GM19193 (cell line): ENCODE data around the gene DDX10.

Source experiments
- POLR2A ChIP-seq: IDR thresholded peaks from 4 replicates; pipeline ENCODE4 v1.6.1; 2011; ENCODE audit not compliant: insufficient read depth, insufficient read length; ENCODE audit errors: extremely low read depth

The DDX10 gene

GRCh38 chr11:108906329-108906728, 241.5 kb downstream of the DDX10 start:
- no peak for TF ChIP-seq POLR2A

- TF ChIP-seq POLR2A: no peak
Observed at GRCh38 chr11:108906826-108907225, 242.0 kb downstream of the DDX10 start.

GRCh38 chr11:108909041-108909440, 244.2 kb downstream of the DDX10 start:
- no peak for TF ChIP-seq POLR2A

GRCh38 chr11:108909921-108910320, 245.1 kb downstream of the DDX10 start:
- TF ChIP-seq POLR2A: no peak

GRCh38 chr11:108912581-108912980, 247.7 kb downstream of the DDX10 start:
- no peak for TF ChIP-seq POLR2A

- no peak for TF ChIP-seq POLR2A
Observed at GRCh38 chr11:108913204-108913603, 248.3 kb downstream of the DDX10 start.

GRCh38 chr11:108914211-108914610, 249.3 kb downstream of the DDX10 start:
- TF ChIP-seq POLR2A: no peak

- TF ChIP-seq POLR2A: no peak
Observed at GRCh38 chr11:108914981-108915380, 250.1 kb downstream of the DDX10 start.

- no peak for TF ChIP-seq POLR2A
Observed at GRCh38 chr11:108915666-108916065, 250.8 kb downstream of the DDX10 start.

GRCh38 chr11:108916290-108916689, 251.4 kb downstream of the DDX10 start:
- no peak for TF ChIP-seq POLR2A

- TF ChIP-seq POLR2A: no peak
Observed at GRCh38 chr11:108916935-108917334, 252.1 kb downstream of the DDX10 start.

- no peak for TF ChIP-seq POLR2A
Observed at GRCh38 chr11:108921211-108921610, 256.3 kb downstream of the DDX10 start.

GRCh38 chr11:108922241-108922640, 257.4 kb downstream of the DDX10 start:
- TF ChIP-seq POLR2A: no peak

GRCh38 chr11:108923413-108923812, 258.5 kb downstream of the DDX10 start:
- TF ChIP-seq POLR2A: no peak

- TF ChIP-seq POLR2A: no peak
Observed at GRCh38 chr11:108926171-108926840, 261.4 kb downstream of the DDX10 start.

- no peak for TF ChIP-seq POLR2A
Observed at GRCh38 chr11:108926841-108927577, 262.1 kb downstream of the DDX10 start.

GRCh38 chr11:108927791-108928545, 263.1 kb downstream of the DDX10 start:
- TF ChIP-seq POLR2A: no peak

GRCh38 chr11:108929241-108929640, 264.4 kb downstream of the DDX10 start:
- TF ChIP-seq POLR2A: no peak
